HG03432 (cell line): ENCODE data around the gene SERPINA6.
"Not testable (repeated sequence)": the region's sequence is repeated elsewhere in the genome, so short reads cannot be mapped to it uniquely, and the experiment has no call there.

Experiments
- ATAC-seq: cut with Tn5 transposase; IDR thresholded peaks from one replicate; pipeline ENCODE4 v1.9.1; 2021; ENCODE audit warnings: mild to moderate bottlenecking, moderate library complexity; ENCODE audit not compliant: unreplicated experiment

Gene SERPINA6

DNA sequence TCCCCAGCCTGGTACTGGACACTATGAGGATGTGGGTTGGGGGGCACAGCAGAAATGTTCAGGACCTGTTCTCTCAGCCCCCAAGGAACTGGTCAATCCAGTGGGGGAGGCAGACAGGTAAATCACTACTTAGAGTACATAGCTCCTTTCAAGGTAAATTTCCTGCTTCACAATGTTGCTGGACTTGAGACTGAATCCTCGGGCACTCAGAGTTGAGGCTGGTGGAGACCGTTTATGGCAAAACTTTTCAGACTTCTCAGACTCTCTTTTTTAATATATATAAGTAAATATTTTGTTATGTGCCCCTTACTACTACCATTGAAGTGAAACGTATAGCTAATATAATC is 29.6 kb downstream of the SERPINA6 start:
- no peak for ATAC-seq

DNA sequence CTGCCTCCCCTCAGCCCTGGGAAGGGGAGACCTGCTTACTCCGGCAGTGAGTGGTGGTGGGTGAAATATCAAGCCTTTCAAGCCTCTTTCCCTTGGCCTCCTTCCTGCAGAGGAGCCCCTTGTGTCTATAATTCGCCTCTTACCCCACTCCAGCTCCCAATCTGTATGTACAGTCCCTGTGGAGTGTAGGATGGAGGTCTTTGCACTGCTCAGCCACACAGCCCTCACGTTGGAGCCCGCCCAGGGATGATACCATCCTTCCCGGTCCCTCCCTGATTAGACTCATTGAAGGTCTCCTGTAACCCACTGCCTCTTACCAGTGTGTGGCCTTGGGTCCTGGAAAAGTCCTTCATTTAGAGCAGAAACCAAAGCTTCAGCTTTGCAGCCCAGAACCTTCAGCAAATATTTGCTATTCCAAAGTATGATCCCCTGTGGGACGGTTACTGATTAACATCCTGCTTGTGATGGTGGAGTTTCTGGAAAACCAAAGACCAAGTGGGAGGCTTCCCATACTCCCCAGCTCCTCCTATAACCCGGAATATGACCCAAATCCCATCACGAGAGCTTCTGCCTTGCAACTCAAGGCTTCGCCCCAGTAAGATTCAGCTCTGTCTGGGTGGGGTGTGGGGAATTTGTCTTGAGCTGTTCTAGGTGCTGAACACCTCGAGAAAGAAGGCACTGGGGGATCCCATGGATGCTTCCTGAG is 30.1 kb downstream of the SERPINA6 start, which contains the start of gene SERPINA10:
SERPINA10 (minus strand) TSS at position 397 of the 706 bp plus-strand sequence. CDS start 2,675 bp downstream, outside the sequence.
- no peak for ATAC-seq

DNA sequence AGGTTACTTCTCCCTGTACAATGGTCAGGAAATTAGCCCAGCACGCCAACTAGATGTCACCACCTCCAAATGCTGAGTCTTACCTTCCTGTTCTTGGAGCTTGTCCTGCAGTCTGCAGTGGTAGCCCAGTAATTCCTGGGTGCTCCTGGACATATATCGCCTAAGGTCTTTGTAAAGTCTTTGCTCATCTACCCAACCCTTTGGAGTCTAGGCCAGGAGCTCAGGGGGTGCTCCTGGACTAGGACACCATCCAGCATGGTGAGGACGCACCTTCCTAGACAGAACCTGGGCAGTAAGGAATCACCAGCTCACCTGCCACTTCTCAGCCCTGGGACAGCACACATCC is 30.6 kb downstream of the SERPINA6 start:
- ATAC-seq = no peak

DNA sequence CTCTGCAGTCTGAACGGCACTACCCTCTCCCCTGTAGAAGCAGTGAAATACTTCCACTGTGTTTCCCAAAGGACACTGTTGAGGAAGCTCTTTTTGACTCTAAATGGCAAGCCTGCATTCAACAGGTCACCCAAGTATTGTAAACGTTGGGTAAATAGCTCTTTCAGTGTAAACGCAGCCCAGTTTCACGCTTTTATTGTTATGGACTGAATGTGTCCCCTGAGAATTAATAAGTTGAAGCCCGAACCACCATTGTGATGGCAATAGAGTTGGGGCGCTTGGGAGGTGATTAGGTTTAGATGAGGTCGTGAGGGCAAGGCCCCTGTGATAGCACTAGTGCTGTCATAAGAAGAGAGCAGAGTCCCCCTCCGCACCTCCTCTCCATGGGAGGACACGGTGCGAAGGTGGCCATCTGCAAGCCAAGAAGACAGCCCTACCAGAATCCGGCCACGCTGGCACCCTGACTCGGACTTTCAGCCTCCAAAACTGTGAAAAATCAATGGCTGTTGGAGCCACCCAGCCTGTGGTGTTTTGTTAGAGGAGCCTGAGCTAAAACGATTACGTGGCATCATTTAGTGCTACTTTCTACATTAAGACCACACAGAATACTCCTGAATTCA is 31.1 kb downstream of the SERPINA6 start:
- no peak for ATAC-seq

DNA sequence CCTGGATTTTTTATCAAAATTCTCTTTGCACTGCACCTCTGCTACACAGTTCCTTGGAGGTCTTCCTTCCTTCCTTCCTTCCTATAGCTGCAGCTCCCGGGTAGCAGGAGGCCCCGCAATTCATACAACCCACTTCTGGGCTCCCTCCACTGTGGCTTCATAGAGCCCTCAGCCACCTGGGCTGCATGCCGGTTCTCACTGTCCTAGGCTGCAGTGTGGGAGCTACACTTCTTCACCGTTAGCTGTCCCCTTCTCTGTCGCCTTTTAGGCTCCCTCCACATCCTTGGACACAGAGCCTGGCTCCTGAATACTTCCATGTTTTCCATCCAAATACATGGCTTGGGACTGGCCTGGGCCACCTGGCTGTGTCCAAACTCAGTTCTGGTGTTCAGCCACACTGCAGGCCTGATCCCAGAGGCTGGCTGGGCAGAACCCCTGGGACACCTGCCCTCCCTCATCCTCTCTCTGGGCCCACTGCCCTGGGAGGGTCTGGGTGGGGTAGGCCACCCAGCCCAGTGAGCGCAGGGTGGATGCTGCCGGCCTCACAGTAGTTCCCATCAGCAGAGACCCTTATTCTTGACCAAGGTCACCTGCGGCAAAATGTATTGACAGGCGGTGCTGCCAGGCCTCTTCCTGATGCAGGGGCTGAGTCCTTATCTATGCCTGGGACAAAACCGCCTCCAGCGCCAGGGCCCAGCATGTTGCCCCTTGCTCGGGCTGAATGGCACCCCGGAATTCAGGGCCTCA is 31.8 kb downstream of the SERPINA6 start:
- ATAC-seq = no peak

DNA sequence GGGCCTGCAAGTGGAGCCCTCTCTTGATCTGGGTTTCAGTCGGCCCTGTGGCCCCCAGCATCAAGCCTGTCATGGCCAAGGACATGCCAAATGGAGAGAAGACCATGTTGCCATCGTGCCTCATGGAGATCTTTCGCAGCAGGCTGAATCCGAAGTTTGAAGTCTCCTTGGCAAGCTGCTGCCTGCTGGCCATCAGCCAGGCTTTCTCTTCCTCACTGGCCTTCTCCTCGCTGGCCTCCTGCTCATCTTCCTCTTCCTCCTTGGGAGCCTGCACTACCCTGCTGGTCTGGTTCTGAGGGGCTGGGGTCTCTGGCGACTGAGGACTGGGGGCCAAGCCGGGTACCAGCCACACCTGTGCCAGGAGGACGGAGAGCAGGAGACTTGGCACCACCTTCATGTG is 32.9 kb downstream of the SERPINA6 start:
- no peak for ATAC-seq

DNA sequence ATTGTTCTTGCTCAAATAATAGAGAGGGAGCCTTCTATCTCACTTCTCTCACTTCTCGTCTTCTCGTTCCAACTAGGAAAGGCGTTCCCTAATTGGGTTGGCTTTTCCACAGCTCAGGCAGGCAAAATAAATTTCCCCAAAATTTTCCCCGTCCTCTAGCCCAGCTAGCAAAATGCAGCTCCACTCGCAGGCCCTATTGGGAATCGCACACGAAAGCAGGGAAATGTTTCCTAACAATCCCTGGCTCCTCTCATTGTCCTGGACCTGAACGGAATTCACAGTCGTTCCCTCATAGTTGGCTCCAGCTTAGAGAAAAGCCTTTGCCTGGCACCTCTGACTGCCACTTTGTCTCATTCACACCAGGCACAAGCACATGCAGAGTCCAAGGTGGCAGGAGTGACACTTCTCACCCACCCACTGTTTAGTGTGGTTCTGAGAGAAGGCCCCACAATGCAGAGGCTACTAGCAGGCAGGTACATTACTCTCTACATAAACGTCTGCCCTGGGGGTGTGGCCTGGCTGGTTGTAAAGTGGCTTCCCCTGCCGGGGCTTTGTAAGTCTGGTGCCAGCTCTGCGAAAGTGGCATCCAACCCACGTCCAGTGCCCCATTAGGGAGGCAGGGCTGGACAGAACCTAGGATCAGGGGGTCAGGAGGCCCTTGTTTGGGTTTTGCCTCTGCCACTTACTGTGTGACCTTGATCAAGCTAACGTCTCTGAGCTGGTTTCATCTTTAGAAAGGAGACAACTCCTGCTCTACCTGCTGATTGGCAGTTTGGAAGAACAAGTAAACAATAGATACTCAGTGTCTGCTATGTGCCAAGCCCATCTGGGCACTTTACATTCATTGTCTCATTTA is 34.3 kb downstream of the SERPINA6 start:
- ATAC-seq = no peak

DNA sequence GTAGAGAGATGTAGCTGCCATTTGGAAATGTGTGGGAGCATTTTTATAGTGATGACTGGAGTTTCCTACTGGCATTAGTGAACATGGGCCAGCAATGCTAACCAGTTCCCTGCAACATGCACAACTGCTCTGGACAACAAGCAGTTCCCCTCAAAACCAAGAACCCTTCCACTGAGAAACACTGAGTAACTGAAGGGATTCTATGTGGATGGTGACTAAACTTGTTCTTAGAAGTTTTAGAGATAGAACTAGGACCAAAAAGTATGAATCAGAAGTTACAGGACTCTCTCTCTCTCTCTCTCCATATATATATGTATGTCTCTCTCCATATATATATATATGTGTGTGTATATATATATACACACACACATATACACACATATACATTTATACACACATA is 38.0 kb downstream of the SERPINA6 start:
- no peak for ATAC-seq

DNA sequence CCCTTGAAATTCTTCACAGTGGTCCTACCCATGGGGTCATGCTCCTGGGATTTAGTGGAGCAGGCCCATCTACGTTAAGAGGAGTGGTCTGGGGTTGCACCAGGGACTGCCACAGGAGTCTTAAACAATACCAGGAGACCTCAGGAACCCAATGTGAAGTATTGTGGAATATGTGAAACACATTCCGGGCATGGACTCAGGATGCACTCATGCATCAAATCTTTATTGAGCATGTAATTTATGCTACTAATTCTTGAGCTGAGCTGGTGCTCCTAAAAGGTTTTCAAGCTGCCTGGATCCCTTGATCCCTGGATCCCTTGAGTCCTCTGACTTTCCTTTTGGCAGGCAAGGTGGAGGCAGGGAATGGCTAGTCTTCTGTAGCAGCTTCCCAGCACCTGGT is 38.9 kb downstream of the SERPINA6 start:
- ATAC-seq = no peak

DNA sequence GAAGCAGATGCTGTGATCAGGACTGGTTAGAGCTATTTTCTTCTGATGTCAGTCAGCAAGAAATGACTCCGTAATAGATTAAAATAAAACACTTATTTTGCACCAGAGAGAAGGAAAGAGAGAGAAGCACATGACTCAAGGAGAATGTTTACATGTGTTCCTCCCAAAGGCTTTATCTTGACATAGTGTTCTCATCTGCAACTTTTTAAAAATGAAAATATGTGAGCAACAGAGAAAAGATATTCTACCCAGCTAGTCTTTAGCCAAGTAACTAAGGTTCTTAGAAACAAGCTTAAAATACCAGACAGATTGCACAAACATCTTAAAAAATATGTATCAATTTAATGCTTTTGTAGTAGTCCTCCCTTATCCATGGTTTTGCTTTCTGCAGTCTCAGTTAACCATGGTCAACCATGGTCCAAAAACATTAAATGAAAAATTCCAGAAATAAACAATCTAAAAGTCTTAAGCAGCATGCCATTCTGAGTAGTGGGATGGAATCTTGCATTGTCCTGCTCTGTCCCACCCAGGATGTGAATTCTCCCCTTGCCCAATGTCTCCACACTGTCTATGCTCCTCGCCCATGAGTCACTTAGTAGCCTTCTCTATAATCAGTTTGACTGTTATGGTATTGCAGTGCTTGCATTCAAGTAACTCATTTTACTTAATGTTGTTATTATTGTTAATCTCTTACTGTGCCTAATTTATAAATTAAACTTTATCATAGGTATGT is 40.0 kb downstream of the SERPINA6 start:
- ATAC-seq = no peak

DNA sequence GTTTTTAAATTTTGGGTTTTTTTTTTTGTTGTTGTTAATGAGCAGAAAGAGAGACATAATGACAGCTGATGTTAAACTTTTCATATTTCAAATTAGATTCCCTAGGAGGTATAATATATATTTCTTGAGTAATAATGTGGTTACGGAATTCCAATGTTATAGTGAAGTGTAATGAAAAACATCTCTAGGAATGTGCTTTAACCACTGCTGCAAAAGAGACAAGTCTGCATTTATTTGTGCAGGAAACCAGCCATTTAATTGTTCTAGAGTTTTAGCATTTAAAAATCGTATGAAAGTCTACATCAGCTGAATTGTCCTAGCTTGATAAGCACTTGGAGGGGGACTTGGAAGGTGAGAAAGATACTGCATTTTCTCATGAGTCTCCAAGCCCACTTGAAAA is 44.4 kb downstream of the SERPINA6 start:
- ATAC-seq = no peak

DNA sequence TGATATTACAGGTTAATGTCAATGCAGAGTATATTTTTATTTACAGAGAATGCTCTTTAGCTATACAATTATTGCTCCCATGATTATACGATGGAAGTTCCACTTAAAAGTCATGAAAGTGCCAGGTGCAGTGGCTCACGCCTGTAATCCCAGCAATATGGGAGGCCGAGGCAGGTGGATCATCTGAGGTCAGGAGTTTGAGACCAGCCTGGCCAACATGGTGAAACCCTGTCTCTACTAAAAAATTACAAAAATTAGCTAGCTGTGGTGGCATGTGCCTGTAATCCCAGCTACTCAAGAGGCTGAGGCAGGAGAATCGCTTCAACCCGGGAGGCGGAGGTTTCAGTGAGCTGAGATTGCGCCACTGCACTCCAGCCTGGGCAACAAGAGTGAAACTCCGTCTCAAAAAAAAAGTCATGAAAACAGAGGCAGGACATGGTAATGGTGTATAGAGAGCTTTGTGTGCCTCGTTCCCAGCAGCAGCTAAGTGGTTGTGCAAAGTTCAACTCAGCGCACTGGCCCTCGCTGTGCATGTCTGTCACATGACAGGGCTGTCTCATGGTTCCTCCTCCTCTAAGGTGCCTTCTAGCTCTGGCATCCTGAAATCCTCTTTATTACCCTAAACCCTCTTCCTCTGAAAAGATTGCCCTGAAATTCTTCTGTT is 46.1 kb downstream of the SERPINA6 start:
- not testable (repeated sequence) for ATAC-seq

DNA sequence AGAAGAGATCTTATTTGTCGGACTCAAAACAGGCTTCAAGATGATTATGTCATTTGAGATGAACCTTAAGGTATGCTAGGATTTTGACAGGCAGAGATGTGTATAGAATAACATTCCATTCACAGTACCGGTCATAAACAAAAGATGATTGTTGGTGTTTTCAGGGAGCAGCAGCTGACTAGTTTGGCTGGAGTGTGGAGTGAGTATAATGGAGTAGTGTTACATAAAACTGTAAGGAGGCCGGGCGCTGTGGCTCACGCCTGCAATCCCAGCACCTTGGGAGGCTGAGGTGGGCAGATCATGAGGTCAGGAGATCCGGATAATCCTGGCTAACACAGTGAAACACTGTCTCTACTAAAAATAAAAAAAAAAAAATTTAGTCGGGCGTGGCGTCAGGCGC is 54.0 kb downstream of the SERPINA6 start:
- no peak for ATAC-seq

DNA sequence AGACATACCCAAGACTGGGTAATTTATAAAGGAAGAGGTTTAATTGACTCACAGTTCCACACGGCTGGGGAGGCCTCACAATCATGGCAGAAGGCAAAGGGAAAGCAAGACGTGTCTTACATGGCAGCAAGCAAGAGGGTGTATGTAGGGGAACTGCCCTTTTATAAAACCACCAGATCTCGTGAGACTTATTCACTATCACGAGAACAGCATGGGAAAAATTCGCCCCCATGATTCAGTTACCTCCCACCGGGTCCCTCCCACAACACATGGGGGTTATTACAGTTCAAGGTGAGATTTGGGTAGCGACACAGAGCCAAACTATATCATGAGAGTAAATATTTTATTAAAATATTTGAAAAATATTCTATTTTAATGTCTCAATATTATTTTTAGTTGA is 54.6 kb downstream of the SERPINA6 start:
- not testable (repeated sequence) for ATAC-seq

DNA sequence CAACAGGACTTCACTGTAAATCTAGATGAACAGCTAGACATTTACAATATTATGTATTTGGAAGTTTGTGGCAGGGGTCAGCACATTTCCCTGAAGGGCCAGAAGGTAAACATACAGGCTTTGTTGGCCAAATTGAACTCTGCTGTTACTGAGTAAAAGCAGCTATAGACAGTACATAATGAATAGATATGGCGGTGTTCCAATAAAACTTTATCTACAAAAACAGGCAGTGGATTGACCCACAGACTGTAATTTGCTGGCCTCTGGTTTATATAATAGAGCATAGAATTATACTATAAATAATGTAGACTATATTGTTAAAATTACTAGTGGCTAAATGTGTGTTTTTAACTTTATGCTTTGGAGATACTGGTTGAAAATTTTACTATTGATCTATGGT is 55.8 kb downstream of the SERPINA6 start:
- ATAC-seq = no peak

DNA sequence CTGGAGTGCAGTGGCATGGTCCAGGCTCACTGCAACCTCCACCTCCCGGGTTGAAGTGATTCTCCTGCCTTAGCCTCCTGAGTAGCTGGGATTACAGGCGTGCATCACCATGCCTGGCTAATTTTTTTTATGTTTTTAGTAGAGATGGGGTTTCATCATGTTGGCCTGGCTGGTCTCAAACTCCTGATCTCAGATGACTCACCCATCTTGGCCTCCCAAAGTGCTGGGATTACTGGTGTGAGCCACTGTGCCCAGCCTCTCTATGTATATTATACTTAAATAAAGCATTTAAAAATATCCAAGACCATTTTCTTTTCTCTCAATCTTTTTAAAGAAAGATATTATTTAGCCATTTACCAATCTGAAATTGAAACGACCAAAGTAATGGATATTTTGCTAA is 58.9 kb downstream of the SERPINA6 start:
- not testable (repeated sequence) for ATAC-seq
